ENCODE results near the gene JMJD6. TPM values are rescaled to one million over a fixed set of nuclear protein-coding genes. Genes with fewer than 3 reads are reported as not detected.
A peak's percentile ranks its signal among the peaks of the same experiment; 100 is the strongest.

JMJD6 gene
- total and polyA plus RNA-seq, 2 of the 8 experiments (the other 6 are each of a cell fraction or from before 2014, with no cell fraction given): 8.6 to 18.6 TPM

DNA sequence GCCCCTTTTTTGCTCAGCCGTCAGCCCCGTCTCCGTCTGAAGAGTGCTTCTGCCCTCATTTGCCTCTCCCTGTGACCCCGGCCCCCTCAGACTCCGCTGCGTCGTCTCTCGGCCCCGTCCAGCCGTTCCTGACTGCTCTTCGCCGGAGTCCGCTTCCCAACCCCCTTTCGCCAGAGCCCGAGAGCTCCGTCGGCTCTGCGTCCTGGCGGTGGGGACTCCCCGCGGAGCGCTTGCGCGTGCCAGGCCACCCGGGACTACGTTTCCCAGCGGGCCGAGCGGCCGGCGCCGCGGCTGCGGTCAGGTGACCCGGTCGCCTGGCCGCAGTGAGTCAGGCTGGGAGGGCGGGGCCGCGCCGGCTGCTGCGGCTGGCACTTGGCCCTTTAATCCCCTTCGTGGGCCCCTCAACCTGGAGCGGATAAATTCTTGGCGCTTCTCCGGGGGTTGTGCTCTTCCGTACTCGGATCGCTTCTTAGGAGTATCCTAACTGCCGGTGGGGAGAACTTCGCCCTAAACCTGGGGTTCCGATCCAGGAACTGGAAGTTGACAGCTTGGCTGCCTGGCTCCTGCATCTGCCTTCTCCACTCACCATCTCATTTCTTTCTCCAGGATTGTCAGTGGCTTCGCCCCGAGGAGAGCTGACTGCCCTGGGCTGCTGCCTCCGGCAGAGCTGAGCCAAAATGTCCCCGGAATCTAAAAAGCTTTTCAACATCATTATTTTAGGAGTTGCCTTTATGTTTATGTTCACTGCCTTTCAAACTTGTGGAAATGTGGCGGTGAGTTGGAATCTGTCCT lies 11.5 kb upstream of the JMJD6 start, which contains the start of gene MFSD11 (continued):
- TF ChIP-seq FOSL1 (IDR thresholded peaks at IDR 0.05; ENCODE audit: insufficient read depth, low read depth, low read length): peak; percentile 59; the same call in 1 of the 2 replicates
- TF ChIP-seq TEAD4 (IDR thresholded peaks at IDR 0.05; ENCODE audit: low read depth, low read length): peak; percentile 20
- peak in 1 of 2 experiments; percentile 56; a peak in 1 of 3 replicates for TF ChIP-seq EP300 (IDR thresholded peaks at IDR 0.05; ENCODE audit: borderline replicate concordance in 1 of 2, low read depth in 2 of 2, low read length in 2 of 2)
- TF ChIP-seq HDAC2 (IDR thresholded peaks at IDR 0.05; ENCODE audit: borderline replicate concordance in 1 of 2, low read depth in 2 of 2, low read length in 2 of 2): peak in 1 of 2 experiments; percentile 70; a peak in 1 of 4 replicates
- no peak for TF ChIP-seq BRCA1 (IDR thresholded peaks at IDR 0.05; ENCODE audit: low read depth, low read length)
- peak; percentile 76 for TF ChIP-seq SIX5 (IDR thresholded peaks at IDR 0.05; ENCODE audit: low read depth, low read length)
- TF ChIP-seq PHF8 (conservative IDR thresholded peaks at IDR 0.05; ENCODE audit: low read depth, low read length): peak; percentile 30
- no peak for TF ChIP-seq CTCF (IDR thresholded peaks at IDR 0.05; ENCODE audit: control extremely low read depth in 1 of 3, insufficient read depth in 1 of 3, low read depth in 1 of 3, low read length in 3 of 3)
- peak; percentile 66 for TF ChIP-seq SAP30 (IDR thresholded peaks at IDR 0.05; ENCODE audit: insufficient read depth, insufficient replicate concordance, low read length)
- TF ChIP-seq, protein P1, sequence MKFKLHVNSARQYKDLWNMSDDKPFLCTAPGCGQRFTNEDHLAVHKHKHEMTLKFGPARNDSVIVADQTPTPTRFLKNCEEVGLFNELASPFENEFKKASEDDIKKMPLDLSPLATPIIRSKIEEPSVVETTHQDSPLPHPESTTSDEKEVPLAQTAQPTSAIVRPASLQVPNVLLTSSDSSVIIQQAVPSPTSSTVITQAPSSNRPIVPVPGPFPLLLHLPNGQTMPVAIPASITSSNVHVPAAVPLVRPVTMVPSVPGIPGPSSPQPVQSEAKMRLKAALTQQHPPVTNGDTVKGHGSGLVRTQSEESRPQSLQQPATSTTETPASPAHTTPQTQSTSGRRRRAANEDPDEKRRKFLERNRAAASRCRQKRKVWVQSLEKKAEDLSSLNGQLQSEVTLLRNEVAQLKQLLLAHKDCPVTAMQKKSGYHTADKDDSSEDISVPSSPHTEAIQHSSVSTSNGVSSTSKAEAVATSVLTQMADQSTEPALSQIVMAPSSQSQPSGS (IDR thresholded peaks at IDR 0.05; ENCODE audit: low read length): no peak
- TF ChIP-seq ATF3 (IDR thresholded peaks at IDR 0.05; ENCODE audit: insufficient read depth, low read depth, low read length): peak; percentile 90
- TF ChIP-seq, protein P2, sequence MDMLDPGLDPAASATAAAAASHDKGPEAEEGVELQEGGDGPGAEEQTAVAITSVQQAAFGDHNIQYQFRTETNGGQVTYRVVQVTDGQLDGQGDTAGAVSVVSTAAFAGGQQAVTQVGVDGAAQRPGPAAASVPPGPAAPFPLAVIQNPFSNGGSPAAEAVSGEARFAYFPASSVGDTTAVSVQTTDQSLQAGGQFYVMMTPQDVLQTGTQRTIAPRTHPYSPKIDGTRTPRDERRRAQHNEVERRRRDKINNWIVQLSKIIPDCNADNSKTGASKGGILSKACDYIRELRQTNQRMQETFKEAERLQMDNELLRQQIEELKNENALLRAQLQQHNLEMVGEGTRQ (IDR thresholded peaks at IDR 0.05; ENCODE audit: low read length): peak; percentile 96
- TF ChIP-seq CTBP2 (IDR thresholded peaks at IDR 0.05; ENCODE audit: borderline replicate concordance, insufficient read depth, insufficient read length, low read length): no peak
- no peak for TF ChIP-seq POU5F1 (IDR thresholded peaks at IDR 0.05; ENCODE audit: low read depth, low read length)
- peak; percentile 61; the same call in 1 of the 2 replicates for TF ChIP-seq CREB1 (IDR thresholded peaks at IDR 0.05)

All from H1 (cell line).